Upper lobe of right lung (tissue), 1 donor: ENCODE results near the gene SLC22A2. TPM values are rescaled to one million over a fixed set of nuclear protein-coding genes. Genes with fewer than 3 reads are reported as not detected.

Source experiments
- ATAC-seq: fragments of 200-7000 bp; cut with Tn5 transposase; one replicate; pipeline ENCODE4 v1.9.1; 2020; ENCODE audit warnings: mild to moderate bottlenecking, moderate library complexity
- DNase-seq: peaks from one replicate; pipeline ENCODE4 v3.0.0-alpha.2; 2020
- H3K27ac ChIP-seq: fragments of 200-600 bp; one replicate; pipeline ENCODE4 v1.8.0; 2022
- H3K27me3 ChIP-seq: fragments of 200-600 bp; one replicate; pipeline ENCODE4 v1.8.0; 2022; ENCODE audit warnings: mild to moderate bottlenecking
- H3K36me3 ChIP-seq: fragments of 200-600 bp; one replicate; pipeline ENCODE4 v1.8.0; 2022
- H3K4me1 ChIP-seq: fragments of 200-600 bp; one replicate; pipeline ENCODE4 v1.8.0; 2022
- H3K4me3 ChIP-seq: fragments of 200-600 bp; one replicate; pipeline ENCODE4 v1.8.0; 2022; ENCODE audit warnings: mild to moderate bottlenecking
- H3K9me3 ChIP-seq: fragments of 200-600 bp; one replicate; pipeline ENCODE4 v1.8.0; 2022
- intact Hi-C: fragments of 100-400 bp; cut with DNase I; formaldehyde crosslinking; loops from one replicate; pipeline ENCODE4 v1.11.0; 2022
- total RNA-seq: library from RNA; stranded (reverse); fragmentation: NEBNext Ultra II Directional; extraction: Animal tissue kit (Norgen Biotek cat#: 25700); gene quantifications from one replicate; pipeline ENCODE4 v1.2.1, GENCODE V29; 2021
- TF ChIP-seq, protein P1 (sequence below): fragments of 200-600 bp; IDR thresholded peaks from one replicate; pipeline ENCODE4 v1.8.0; 2022; ENCODE audit warnings: antibody characterized with exemption
- donor health status: DM: no; HTN: yes; CAD: no; lungs with severe emphysema.

The SLC22A2 gene
- total RNA-seq, 1 donor from 2014 or later, result not detected

DNA sequence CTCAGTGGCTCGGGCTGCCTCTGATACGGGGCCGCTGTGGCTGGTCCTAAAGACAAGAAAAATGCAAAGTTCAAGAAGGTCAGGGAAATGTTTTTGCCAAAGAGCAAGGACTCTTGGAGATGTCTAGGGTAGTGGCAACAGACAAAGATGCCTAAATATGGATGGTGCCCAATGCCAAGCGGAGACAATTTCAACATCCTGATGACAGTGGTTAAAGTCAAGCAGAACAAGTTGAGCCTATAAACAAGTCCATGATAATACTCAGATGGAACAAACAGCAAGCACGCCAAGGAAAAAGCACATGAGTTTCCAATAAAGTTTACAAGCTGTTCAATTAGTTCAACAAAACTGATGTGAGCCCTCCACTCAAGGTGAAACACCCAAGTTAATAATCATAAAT, 85.9 kb downstream of the SLC22A2 start:
- H3K9me3 ChIP-seq, result no peaks in the 10 kb centered on the region
- no peaks in the 10 kb centered on the region for H3K4me1 ChIP-seq
- no peak overlapping the region for H3K27ac ChIP-seq
- ATAC-seq (no peak), DNase-seq (no peak)
- intact Hi-C loops, result no loop called here
- H3K36me3 ChIP-seq, result no peaks in the 10 kb centered on the region
- TF ChIP-seq, protein P1, sequence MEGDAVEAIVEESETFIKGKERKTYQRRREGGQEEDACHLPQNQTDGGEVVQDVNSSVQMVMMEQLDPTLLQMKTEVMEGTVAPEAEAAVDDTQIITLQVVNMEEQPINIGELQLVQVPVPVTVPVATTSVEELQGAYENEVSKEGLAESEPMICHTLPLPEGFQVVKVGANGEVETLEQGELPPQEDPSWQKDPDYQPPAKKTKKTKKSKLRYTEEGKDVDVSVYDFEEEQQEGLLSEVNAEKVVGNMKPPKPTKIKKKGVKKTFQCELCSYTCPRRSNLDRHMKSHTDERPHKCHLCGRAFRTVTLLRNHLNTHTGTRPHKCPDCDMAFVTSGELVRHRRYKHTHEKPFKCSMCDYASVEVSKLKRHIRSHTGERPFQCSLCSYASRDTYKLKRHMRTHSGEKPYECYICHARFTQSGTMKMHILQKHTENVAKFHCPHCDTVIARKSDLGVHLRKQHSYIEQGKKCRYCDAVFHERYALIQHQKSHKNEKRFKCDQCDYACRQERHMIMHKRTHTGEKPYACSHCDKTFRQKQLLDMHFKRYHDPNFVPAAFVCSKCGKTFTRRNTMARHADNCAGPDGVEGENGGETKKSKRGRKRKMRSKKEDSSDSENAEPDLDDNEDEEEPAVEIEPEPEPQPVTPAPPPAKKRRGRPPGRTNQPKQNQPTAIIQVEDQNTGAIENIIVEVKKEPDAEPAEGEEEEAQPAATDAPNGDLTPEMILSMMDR, result no peak
- no peaks in the 10 kb centered on the region for H3K27me3 ChIP-seq
- H3K4me3 ChIP-seq, result no peak overlapping the region

DNA sequence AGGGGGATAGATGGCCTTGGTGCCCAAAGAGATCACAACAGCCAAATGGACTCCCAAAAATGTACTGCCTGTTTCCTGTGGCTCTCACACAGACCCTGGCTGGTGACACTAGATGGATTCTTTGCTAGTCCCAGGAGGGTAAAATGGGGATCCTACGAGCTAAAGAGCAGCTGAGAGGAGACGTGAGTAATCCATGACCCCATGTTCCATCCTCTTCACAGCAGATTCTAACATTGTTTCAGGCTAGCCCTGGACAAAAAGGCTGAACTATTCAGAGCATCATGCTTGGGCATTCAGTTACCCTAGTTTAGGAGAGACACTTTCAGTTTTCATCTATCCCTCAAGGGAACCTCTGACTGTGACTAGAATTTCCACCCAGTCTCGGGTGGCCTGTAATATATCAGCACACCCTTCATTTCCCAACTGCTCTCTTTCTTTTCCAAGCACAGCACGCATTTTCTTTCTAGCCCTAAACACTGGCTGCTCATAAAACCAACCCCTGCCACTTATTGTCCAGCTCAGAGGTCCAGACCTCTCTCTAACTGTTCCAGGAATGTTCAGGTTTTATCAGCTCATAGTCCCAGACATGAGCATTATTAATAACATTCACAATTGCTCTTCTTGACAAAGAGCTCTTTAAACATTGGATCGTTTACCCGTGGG, 88.5 kb downstream of the SLC22A2 start:
- intact Hi-C loops, result no loop called here
- TF ChIP-seq, protein P1, result no peak
- no peaks in the 10 kb centered on the region for H3K27me3 ChIP-seq
- no peak overlapping the region for H3K27ac ChIP-seq
- no peak overlapping the region for H3K4me3 ChIP-seq
- no peaks in the 10 kb centered on the region for H3K36me3 ChIP-seq
- DNase-seq (no peak), ATAC-seq (no peak)
- no peaks in the 10 kb centered on the region for H3K4me1 ChIP-seq
- H3K9me3 ChIP-seq, result no peaks in the 10 kb centered on the region

DNA sequence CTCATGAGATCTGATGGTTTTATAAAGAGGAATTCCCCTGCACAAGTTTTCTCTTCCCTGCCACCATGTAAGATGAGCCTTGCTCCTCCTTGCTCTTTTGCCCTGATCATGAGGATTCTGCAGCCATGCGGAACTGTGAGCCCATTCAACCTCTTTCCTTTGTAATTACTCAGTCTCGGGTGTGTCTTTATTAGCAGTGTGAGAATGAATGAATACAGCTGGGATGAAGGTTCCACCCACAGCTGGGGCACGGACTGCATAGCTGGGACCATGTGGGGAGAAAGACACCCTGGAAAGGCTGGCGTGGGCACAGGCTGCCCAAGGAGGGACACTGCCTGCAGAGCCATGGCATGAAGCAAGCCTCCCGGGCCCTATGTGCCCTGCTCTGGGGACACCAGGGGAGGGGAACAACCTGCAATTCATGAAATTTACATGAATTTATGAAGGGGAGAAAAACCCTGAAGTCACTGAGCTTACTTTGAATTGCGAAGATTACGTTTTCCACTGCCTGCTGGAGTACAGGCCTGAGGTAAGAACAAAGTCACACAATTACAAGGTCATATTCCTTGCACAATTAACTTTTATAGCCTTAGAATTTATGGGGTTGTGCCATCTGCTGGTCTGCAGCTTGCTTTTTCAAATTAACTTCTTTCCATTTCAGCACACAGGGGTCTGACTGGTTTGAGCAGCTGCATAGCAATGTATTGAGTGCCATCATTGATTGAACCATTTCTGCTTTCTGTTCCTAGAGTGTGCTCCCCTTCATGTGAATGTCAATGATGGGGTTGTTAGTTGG, 90.8 kb downstream of the SLC22A2 start:
- Histone ChIP-seq H3K9me3 (no peaks in the 10 kb centered on the region), H3K4me3 (no peak overlapping the region), H3K36me3 (no peaks in the 10 kb centered on the region), H3K27me3 (no peaks in the 10 kb centered on the region), H3K4me1 (no peaks in the 10 kb centered on the region), H3K27ac (no peak overlapping the region)
- ATAC-seq (no peak), DNase-seq (no peak)
- TF ChIP-seq, protein P1, result no peak
- intact Hi-C loops, result no loop called here

Other genes with a start within 250 kb of the SLC22A2 start
- 2.7 TPM for gene SLC22A1, start 137.0 kb downstream of the SLC22A2 start, total RNA-seq
- gene SLC22A3, start 89.6 kb upstream of the SLC22A2 start, total RNA-seq, result 30.6 TPM